GM23338 (cell line): ENCODE results near the gene CHRD. TPM values are rescaled to one million over a fixed set of nuclear protein-coding genes. Genes with fewer than 3 reads are reported as not detected.

Experiments used
- ATAC-seq: fragments of 200-7000 bp; cut with Tn5 transposase; 3 replicates; pipeline ENCODE4 v1.9.1; 2020
- DNase-seq: peaks from one replicate; pipeline ENCODE4 v3.0.0-alpha.2; 2015; ENCODE audit warnings: low spot score
- H2AFZ ChIP-seq: fragments of 200-600 bp; sonication (generic); 2 replicates; pipeline ENCODE4 v1.8.0; 2016; ENCODE audit warnings: antibody characterized with exemption, mild to moderate bottlenecking, moderate library complexity
- H3F3A ChIP-seq: fragments of 200-600 bp; sonication (generic); replicated peaks from 2 replicates; pipeline ENCODE4 v1.8.0; 2017; ENCODE audit warnings: antibody characterized with exemption, mixed run types, low read depth
- H3K27ac ChIP-seq: fragments of 200-600 bp; sonication (generic); 2 replicates; pipeline ENCODE4 v1.6.1; 2016; ENCODE audit warnings: low read depth
- H3K27me3 ChIP-seq: fragments of 200-600 bp; sonication (generic); 2 replicates; pipeline ENCODE4 v1.8.0; 2016; ENCODE audit warnings: mild to moderate bottlenecking, mixed run types, moderate library complexity; ENCODE audit not compliant: insufficient read depth
- H3K36me3 ChIP-seq: fragments of 200-600 bp; sonication (generic); 2 replicates; pipeline ENCODE4 v1.8.0; 2016; ENCODE audit warnings: mild to moderate bottlenecking; ENCODE audit not compliant: insufficient read depth
- H3K4me1 ChIP-seq: fragments of 200-600 bp; sonication (generic); 2 replicates; pipeline ENCODE4 v1.8.0; 2016; ENCODE audit warnings: mild to moderate bottlenecking, moderate library complexity; ENCODE audit not compliant: insufficient read depth
- H3K4me2 ChIP-seq: fragments of 200-600 bp; sonication (generic); 2 replicates; pipeline ENCODE4 v1.7.1; 2017; ENCODE audit warnings: mixed run types
- H3K4me3 ChIP-seq: fragments of 200-600 bp; sonication (generic); 2 replicates; pipeline ENCODE4 v1.6.1; 2016; ENCODE audit warnings: mixed run types
- H3K79me2 ChIP-seq: fragments of 200-600 bp; sonication (generic); replicated peaks from 2 replicates; pipeline ENCODE4 v1.8.0; 2017; ENCODE audit warnings: mild to moderate bottlenecking; ENCODE audit not compliant: insufficient read depth
- H3K9me2 ChIP-seq: fragments of 200-600 bp; sonication (generic); 2 replicates; pipeline ENCODE4 v1.8.0; 2017; ENCODE audit not compliant: insufficient read depth
- H4K20me1 ChIP-seq: fragments of 200-600 bp; sonication (generic); replicated peaks from 2 replicates; pipeline ENCODE4 v1.8.0; 2017; ENCODE audit warnings: mild to moderate bottlenecking; ENCODE audit not compliant: insufficient read depth
- H3K27ac Mint-ChIP-seq: 2 replicates; pipeline ENCODE4 v1.8.0; 2020; ENCODE audit warnings: inconsistent platforms, mild to moderate bottlenecking, moderate library complexity, mixed read lengths
- H3K27me3 Mint-ChIP-seq: 3 replicates; pipeline ENCODE4 v1.8.0; 2022; ENCODE audit warnings: low read depth, mild to moderate bottlenecking, moderate library complexity, mixed read lengths, inconsistent platforms; ENCODE audit not compliant: insufficient read depth, poor library complexity
- H3K36me3 Mint-ChIP-seq: 3 replicates; pipeline ENCODE4 v1.8.0; 2021; ENCODE audit warnings: low read depth, mild to moderate bottlenecking, inconsistent platforms, moderate library complexity, mixed read lengths
- H3K4me1 Mint-ChIP-seq: 3 replicates; pipeline ENCODE4 v1.8.0; 2020; ENCODE audit warnings: mild to moderate bottlenecking, inconsistent platforms, mixed read lengths
- H3K4me3 Mint-ChIP-seq: 3 replicates; pipeline ENCODE4 v1.8.0; 2021; ENCODE audit warnings: moderate library complexity, mild to moderate bottlenecking, inconsistent platforms, mixed read lengths
- H3K9me3 Mint-ChIP-seq: 3 replicates; pipeline ENCODE4 v1.8.0; 2020; ENCODE audit warnings: moderate library complexity, mild to moderate bottlenecking, inconsistent platforms, mixed read lengths
- CREB1 ChIP-seq: fragments of 250-450 bp; sonication (Bioruptor Pico); IDR thresholded peaks from 2 replicates; pipeline ENCODE4 v1.5.0; 2020; ENCODE audit warnings: low read depth, mild to moderate bottlenecking, moderate library complexity
- CTCF ChIP-seq, 2 experiments: fragments of 200-600 bp in 1 of 2; sonication (generic) in 1 of 2; conservative IDR thresholded peaks; 2 replicates each; pipeline versions ENCODE4 v1.5.1 to v1.6.1; 2016 to 2017; ENCODE audit warnings: antibody characterized with exemption in 2 of 2, low read depth in 2 of 2, mild to moderate bottlenecking in 2 of 2, moderate library complexity in 1 of 2
- EZH2 ChIP-seq: fragments of 200-600 bp; sonication (generic); IDR thresholded peaks from one replicate; pipeline ENCODE4 v1.8.0; 2017; ENCODE audit warnings: antibody characterized with exemption, mild to moderate bottlenecking, low read depth; ENCODE audit not compliant: unreplicated experiment
- EZH2phosphoT487 ChIP-seq: fragments of 200-600 bp; sonication (generic); IDR thresholded peaks from one replicate; pipeline ENCODE4 v1.8.1; 2018; ENCODE audit warnings: antibody characterized with exemption; ENCODE audit not compliant: unreplicated experiment
- JUNB ChIP-seq: IDR thresholded peaks from one replicate; pipeline ENCODE4 v1.6.1; 2016; ENCODE audit warnings: antibody characterized with exemption; ENCODE audit not compliant: unreplicated experiment
- NANOG ChIP-seq: IDR thresholded peaks from 2 replicates; pipeline ENCODE4 v1.6.1; 2016; ENCODE audit warnings: antibody characterized with exemption, borderline replicate concordance
- POLR2AphosphoS5 ChIP-seq: IDR thresholded peaks from 2 replicates; pipeline ENCODE4 v1.6.1; 2016; ENCODE audit warnings: antibody characterized with exemption, low read depth
- STAT1 ChIP-seq: IDR thresholded peaks from one replicate; pipeline ENCODE4 v1.6.1; 2016; ENCODE audit warnings: antibody characterized with exemption; ENCODE audit not compliant: unreplicated experiment
- ZNF114 ChIP-seq: fragments of 250-450 bp; sonication (Bioruptor Pico); IDR thresholded peaks from 2 replicates; pipeline ENCODE4 v1.5.0; 2020; ENCODE audit warnings: mild to moderate bottlenecking, moderate library complexity
- ZNF331 ChIP-seq: fragments of 250-450 bp; sonication (Bioruptor Pico); IDR thresholded peaks from 2 replicates; pipeline ENCODE4 v1.5.0; 2020; ENCODE audit warnings: low read depth, mild to moderate bottlenecking, moderate library complexity
- polyA plus RNA-seq: library from polyadenylated mRNA; unstranded; fragments of >200 nt; fragmentation: Nextera tagmentation; extraction: Ambion mirVana; gene quantifications from 2 replicates; pipeline ENCODE4 v1.2.1, GENCODE V29; 2016
- total RNA-seq: library from RNA; depleted of rRNA; stranded (reverse); fragments of >200 nt; shearing (Covaris generic); gene quantifications from 2 replicates; pipeline ENCODE4 v1.2.3, GENCODE V29; 2014
- TF ChIP-seq, protein P1 (sequence below): fragments of 250-450 bp; sonication (Bioruptor Pico); IDR thresholded peaks from 2 replicates; pipeline ENCODE4 v1.5.0; 2020; ENCODE audit warnings: mild to moderate bottlenecking, moderate library complexity
- TF ChIP-seq, protein P2 (sequence below): IDR thresholded peaks from 2 replicates; pipeline ENCODE4 v1.6.1; 2016; ENCODE audit warnings: antibody characterized with exemption
- TF ChIP-seq, protein P3 (sequence below): IDR thresholded peaks from one replicate; pipeline ENCODE4 v1.6.1; 2018; ENCODE audit warnings: antibody characterized with exemption; ENCODE audit not compliant: unreplicated experiment

CHRD gene
- total and polyA plus RNA-seq, 2 experiments from 2014 or later: 0.34 to 0.66 TPM

GRCh38 chr3:184372296-184372821 is 7.5 kb upstream of the CHRD start:
- no peaks in the 10 kb centered on the region for H3K79me2 ChIP-seq
- H2AFZ ChIP-seq: no peak overlapping the region
- no peak overlapping the region for H3K4me2 ChIP-seq
- H3K4me1 Mint-ChIP-seq: peaks cover 48% of the 10 kb centered on the region
- H3K27me3 Mint-ChIP-seq: peaks cover 16% of the 10 kb centered on the region
- peaks cover 22% of the 10 kb centered on the region for H3K36me3 Mint-ChIP-seq
- H3K9me3 Mint-ChIP-seq: no peaks in the 10 kb centered on the region
- no peaks in the 10 kb centered on the region for H3K9me2 ChIP-seq
- no peak for TF ChIP-seq NANOG
- TF ChIP-seq, protein P1, sequence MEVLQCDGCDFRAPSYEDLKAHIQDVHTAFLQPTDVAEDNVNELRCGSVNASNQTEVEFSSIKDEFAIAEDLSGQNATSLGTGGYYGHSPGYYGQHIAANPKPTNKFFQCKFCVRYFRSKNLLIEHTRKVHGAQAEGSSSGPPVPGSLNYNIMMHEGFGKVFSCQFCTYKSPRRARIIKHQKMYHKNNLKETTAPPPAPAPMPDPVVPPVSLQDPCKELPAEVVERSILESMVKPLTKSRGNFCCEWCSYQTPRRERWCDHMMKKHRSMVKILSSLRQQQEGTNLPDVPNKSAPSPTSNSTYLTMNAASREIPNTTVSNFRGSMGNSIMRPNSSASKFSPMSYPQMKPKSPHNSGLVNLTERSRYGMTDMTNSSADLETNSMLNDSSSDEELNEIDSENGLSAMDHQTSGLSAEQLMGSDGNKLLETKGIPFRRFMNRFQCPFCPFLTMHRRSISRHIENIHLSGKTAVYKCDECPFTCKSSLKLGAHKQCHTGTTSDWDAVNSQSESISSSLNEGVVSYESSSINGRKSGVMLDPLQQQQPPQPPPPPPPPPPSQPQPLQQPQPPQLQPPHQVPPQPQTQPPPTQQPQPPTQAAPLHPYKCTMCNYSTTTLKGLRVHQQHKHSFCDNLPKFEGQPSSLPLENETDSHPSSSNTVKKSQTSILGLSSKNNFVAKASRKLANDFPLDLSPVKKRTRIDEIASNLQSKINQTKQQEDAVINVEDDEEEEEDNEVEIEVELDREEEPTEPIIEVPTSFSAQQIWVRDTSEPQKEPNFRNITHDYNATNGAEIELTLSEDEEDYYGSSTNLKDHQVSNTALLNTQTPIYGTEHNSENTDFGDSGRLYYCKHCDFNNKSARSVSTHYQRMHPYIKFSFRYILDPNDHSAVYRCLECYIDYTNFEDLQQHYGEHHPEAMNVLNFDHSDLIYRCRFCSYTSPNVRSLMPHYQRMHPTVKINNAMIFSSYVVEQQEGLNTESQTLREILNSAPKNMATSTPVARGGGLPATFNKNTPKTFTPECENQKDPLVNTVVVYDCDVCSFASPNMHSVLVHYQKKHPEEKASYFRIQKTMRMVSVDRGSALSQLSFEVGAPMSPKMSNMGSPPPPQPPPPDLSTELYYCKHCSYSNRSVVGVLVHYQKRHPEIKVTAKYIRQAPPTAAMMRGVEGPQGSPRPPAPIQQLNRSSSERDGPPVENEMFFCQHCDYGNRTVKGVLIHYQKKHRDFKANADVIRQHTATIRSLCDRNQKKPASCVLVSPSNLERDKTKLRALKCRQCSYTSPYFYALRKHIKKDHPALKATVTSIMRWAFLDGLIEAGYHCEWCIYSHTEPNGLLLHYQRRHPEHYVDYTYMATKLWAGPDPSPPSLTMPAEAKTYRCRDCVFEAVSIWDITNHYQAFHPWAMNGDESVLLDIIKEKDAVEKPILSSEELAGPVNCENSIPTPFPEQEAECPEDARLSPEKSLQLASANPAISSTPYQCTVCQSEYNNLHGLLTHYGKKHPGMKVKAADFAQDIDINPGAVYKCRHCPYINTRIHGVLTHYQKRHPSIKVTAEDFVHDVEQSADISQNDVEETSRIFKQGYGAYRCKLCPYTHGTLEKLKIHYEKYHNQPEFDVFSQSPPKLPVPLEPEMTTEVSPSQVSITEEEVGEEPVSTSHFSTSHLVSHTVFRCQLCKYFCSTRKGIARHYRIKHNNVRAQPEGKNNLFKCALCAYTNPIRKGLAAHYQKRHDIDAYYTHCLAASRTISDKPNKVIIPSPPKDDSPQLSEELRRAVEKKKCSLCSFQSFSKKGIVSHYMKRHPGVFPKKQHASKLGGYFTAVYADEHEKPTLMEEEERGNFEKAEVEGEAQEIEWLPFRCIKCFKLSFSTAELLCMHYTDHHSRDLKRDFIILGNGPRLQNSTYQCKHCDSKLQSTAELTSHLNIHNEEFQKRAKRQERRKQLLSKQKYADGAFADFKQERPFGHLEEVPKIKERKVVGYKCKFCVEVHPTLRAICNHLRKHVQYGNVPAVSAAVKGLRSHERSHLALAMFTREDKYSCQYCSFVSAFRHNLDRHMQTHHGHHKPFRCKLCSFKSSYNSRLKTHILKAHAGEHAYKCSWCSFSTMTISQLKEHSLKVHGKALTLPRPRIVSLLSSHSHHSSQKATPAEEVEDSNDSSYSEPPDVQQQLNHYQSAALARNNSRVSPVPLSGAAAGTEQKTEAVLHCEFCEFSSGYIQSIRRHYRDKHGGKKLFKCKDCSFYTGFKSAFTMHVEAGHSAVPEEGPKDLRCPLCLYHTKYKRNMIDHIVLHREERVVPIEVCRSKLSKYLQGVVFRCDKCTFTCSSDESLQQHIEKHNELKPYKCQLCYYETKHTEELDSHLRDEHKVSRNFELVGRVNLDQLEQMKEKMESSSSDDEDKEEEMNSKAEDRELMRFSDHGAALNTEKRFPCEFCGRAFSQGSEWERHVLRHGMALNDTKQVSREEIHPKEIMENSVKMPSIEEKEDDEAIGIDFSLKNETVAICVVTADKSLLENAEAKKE (CRISPR knock-in tag): no peak
- TF ChIP-seq, protein P2, sequence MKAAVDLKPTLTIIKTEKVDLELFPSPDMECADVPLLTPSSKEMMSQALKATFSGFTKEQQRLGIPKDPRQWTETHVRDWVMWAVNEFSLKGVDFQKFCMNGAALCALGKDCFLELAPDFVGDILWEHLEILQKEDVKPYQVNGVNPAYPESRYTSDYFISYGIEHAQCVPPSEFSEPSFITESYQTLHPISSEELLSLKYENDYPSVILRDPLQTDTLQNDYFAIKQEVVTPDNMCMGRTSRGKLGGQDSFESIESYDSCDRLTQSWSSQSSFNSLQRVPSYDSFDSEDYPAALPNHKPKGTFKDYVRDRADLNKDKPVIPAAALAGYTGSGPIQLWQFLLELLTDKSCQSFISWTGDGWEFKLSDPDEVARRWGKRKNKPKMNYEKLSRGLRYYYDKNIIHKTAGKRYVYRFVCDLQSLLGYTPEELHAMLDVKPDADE: no peak
- no peak for TF ChIP-seq POLR2AphosphoS5
- no peak for TF ChIP-seq CTCF (conservative IDR thresholded peaks at IDR 0.05; ENCODE audit: low read depth in 2 of 2)
- TF ChIP-seq STAT1: no peak
- no peak for TF ChIP-seq CREB1 (CRISPR knock-in tag)
- TF ChIP-seq ZNF331 (CRISPR knock-in tag): no peak
- TF ChIP-seq JUNB: no peak
- TF ChIP-seq EZH2: no peak
- TF ChIP-seq, protein P3, sequence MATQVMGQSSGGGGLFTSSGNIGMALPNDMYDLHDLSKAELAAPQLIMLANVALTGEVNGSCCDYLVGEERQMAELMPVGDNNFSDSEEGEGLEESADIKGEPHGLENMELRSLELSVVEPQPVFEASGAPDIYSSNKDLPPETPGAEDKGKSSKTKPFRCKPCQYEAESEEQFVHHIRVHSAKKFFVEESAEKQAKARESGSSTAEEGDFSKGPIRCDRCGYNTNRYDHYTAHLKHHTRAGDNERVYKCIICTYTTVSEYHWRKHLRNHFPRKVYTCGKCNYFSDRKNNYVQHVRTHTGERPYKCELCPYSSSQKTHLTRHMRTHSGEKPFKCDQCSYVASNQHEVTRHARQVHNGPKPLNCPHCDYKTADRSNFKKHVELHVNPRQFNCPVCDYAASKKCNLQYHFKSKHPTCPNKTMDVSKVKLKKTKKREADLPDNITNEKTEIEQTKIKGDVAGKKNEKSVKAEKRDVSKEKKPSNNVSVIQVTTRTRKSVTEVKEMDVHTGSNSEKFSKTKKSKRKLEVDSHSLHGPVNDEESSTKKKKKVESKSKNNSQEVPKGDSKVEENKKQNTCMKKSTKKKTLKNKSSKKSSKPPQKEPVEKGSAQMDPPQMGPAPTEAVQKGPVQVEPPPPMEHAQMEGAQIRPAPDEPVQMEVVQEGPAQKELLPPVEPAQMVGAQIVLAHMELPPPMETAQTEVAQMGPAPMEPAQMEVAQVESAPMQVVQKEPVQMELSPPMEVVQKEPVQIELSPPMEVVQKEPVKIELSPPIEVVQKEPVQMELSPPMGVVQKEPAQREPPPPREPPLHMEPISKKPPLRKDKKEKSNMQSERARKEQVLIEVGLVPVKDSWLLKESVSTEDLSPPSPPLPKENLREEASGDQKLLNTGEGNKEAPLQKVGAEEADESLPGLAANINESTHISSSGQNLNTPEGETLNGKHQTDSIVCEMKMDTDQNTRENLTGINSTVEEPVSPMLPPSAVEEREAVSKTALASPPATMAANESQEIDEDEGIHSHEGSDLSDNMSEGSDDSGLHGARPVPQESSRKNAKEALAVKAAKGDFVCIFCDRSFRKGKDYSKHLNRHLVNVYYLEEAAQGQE: no peak
- TF ChIP-seq ZNF114 (CRISPR knock-in tag): no peak
- no peak for TF ChIP-seq EZH2phosphoT487
- DNase-seq (no peak), ATAC-seq (no peak)
- H3F3A ChIP-seq: peaks cover 11% of the 10 kb centered on the region; the same call in 1 of the 2 replicates
- peaks cover 3% of the 10 kb centered on the region for H3K27me3 ChIP-seq
- H3K4me3 Mint-ChIP-seq: no peak overlapping the region
- peaks cover 14% of the 10 kb centered on the region; the same call in 1 of the 2 replicates for H4K20me1 ChIP-seq
- peaks cover 35% of the 10 kb centered on the region for H3K4me1 ChIP-seq
- H3K4me3 ChIP-seq: no peak overlapping the region
- H3K27ac ChIP-seq: no peak overlapping the region
- peaks cover 10% of the 10 kb centered on the region for H3K36me3 ChIP-seq
- no peak overlapping the region for H3K27ac Mint-ChIP-seq
